HL-60 (cell line): ENCODE measurements around the gene CACNA1D.

Source experiments
- DNase-seq, 2 experiments: peaks; one replicate each; pipeline ENCODE4 v3.0.0-alpha.2; 2010 to 2020; ENCODE audit warnings: low read depth in 1 of 2, low spot score in 1 of 2
- H3K27ac ChIP-seq: fragments of 250-450 bp; sonication (Bioruptor Pico); replicated peaks from 2 replicates; pipeline ENCODE4 v1.5.1; 2020; ENCODE audit warnings: mild to moderate bottlenecking, moderate library complexity
- H3K27me3 ChIP-seq: fragments of 250-450 bp; sonication (Bioruptor Pico); 2 replicates; pipeline ENCODE4 v1.5.1; 2021; ENCODE audit warnings: mild to moderate bottlenecking, moderate library complexity; ENCODE audit not compliant: insufficient read depth, poor library complexity, severe bottlenecking
- H3K4me3 ChIP-seq: replicated peaks from 2 replicates; pipeline ENCODE4 v1.5.1; 2011; ENCODE audit warnings: mild to moderate bottlenecking, control low read depth, low read length; ENCODE audit not compliant: insufficient read depth
- CTCF ChIP-seq: IDR thresholded peaks from one replicate; pipeline ENCODE4 v1.5.1; 2011; ENCODE audit warnings: low read length, control low read depth, inconsistent platforms; ENCODE audit not compliant: insufficient read depth
- GABPA ChIP-seq: IDR thresholded peaks from 2 replicates; pipeline ENCODE4 v1.6.1; 2012; ENCODE audit warnings: low read depth
- POLR2AphosphoS5 ChIP-seq: IDR thresholded peaks from 2 replicates; pipeline ENCODE4 v1.6.1; 2012; ENCODE audit warnings: low read depth
- REST ChIP-seq: IDR thresholded peaks from 2 replicates; pipeline ENCODE4 v1.6.1; 2012; ENCODE audit warnings: low read depth; ENCODE audit not compliant: insufficient replicate concordance
- SPI1 ChIP-seq: IDR thresholded peaks from 2 replicates; pipeline ENCODE4 v1.6.1; 2012; ENCODE audit warnings: low read depth, mild to moderate bottlenecking, borderline replicate concordance

CACNA1D gene

GRCh38 chr3:53818221-53819162 lies 324.1 kb downstream of the CACNA1D start:
- peaks cover 11% of the 10 kb centered on the region for H3K27me3 ChIP-seq

GRCh38 chr3:53819163-53819868 lies 324.9 kb downstream of the CACNA1D start:
- no peak overlapping the region for H3K27ac ChIP-seq
- DNase-seq, result no peak
- H3K27me3 ChIP-seq, result peaks cover 11% of the 10 kb centered on the region
- H3K4me3 ChIP-seq, result no peak overlapping the region
- TF ChIP-seq SPI1, result no peak
- no peak for TF ChIP-seq CTCF
- no peak for TF ChIP-seq REST
- no peak for TF ChIP-seq POLR2AphosphoS5
- no peak for TF ChIP-seq GABPA

More at GRCh38 chr3:53818221-53819162, 324.1 kb downstream of the CACNA1D start:
- H3K4me3 ChIP-seq, result no peak overlapping the region
- H3K27ac ChIP-seq, result no peak overlapping the region
- TF ChIP-seq POLR2AphosphoS5, result no peak
- TF ChIP-seq CTCF, result no peak
- TF ChIP-seq GABPA, result no peak
- no peak for TF ChIP-seq SPI1
- TF ChIP-seq REST, result no peak
- DNase-seq, result no peak

GRCh38 chr3:53820084-53820483 lies 325.7 kb downstream of the CACNA1D start:
- Histone ChIP-seq H3K27ac (no peak overlapping the region), H3K4me3 (no peak overlapping the region), H3K27me3 (peaks cover 11% of the 10 kb centered on the region)
- DNase-seq, result no peak
- TF ChIP-seq CTCF (no peak), SPI1 (no peak), REST (no peak), GABPA (no peak), POLR2AphosphoS5 (no peak)
